Suprapubic skin (tissue), 4 donors: ENCODE data around the gene PRX. TPM values are rescaled to one million over a fixed set of nuclear protein-coding genes. Genes with fewer than 3 reads are reported as not detected.
A peak's percentile ranks its signal among the peaks of the same experiment; 100 is the strongest.
"Not testable (repeated sequence)": the region's sequence is repeated elsewhere in the genome, so short reads cannot be mapped to it uniquely, and the experiment has no call there.

Experiments used
- DNase-seq, 2 donors: peaks; one replicate each; pipeline ENCODE4 v3.0.0-alpha.2; 2019; ENCODE audit warnings: low spot score in 2 of 2
- H3K27ac ChIP-seq: fragments of 200-600 bp; sonication (generic); one replicate; pipeline ENCODE4 v1.5.1; 2019
- H3K27me3 ChIP-seq: fragments of 200-600 bp; sonication (generic); one replicate; pipeline ENCODE4 v1.5.1; 2019
- H3K36me3 ChIP-seq: fragments of 200-600 bp; sonication (generic); one replicate; pipeline ENCODE4 v1.5.1; 2019
- H3K4me1 ChIP-seq: fragments of 200-600 bp; sonication (generic); one replicate; pipeline ENCODE4 v1.5.1; 2019
- H3K4me3 ChIP-seq: fragments of 200-600 bp; sonication (generic); one replicate; pipeline ENCODE4 v1.5.1; 2019; ENCODE audit warnings: mild to moderate bottlenecking
- H3K9me3 ChIP-seq: fragments of 200-600 bp; sonication (generic); one replicate; pipeline ENCODE4 v1.5.1; 2019
- EP300 ChIP-seq: sonication (generic); formaldehyde crosslinking; IDR thresholded peaks from one replicate; pipeline ENCODE4 v1.6.1; 2017; ENCODE audit warnings: antibody characterized with exemption
- POLR2A ChIP-seq, 2 donors: fragments of 450-650 bp; IDR thresholded peaks; one replicate each; pipeline ENCODE4 v1.6.1; 2017; ENCODE audit warnings: antibody characterized with exemption in 2 of 2, mild to moderate bottlenecking in 2 of 2, moderate library complexity in 2 of 2
- POLR2AphosphoS5 ChIP-seq, 3 donors: sonication (generic); formaldehyde crosslinking; IDR thresholded peaks; one replicate each; pipeline ENCODE4 v1.6.1; 2017; ENCODE audit warnings: antibody characterized with exemption in 3 of 3
- WGBS: methylation state at CpG from one replicate; pipeline ENCODE4 v1.1.5; 2018; 5-methylcytosine and 5-hydroxymethylcytosine counted together
- total RNA-seq, 4 donors: library from RNA; depleted of rRNA; stranded (reverse); fragments of >200 nt; gene quantifications; one replicate each; pipeline ENCODE4 v1.1.0, GENCODE V29; 2016
- TF ChIP-seq, protein P1 (sequence below), 2 donors: fragments of 200-600 bp in 1 of 2; fragments of 450-650 bp in 1 of 2; sonication (generic) in 1 of 2; IDR thresholded peaks; one replicate each; pipeline ENCODE4 v1.5.1; 2016 to 2019; ENCODE audit warnings: antibody characterized with exemption in 2 of 2, mild to moderate bottlenecking in 1 of 2, moderate library complexity in 1 of 2

PRX gene
- total RNA-seq, 4 donors from 2014 or later = 4.1 to 7.3 (median 4.8) TPM

DNA sequence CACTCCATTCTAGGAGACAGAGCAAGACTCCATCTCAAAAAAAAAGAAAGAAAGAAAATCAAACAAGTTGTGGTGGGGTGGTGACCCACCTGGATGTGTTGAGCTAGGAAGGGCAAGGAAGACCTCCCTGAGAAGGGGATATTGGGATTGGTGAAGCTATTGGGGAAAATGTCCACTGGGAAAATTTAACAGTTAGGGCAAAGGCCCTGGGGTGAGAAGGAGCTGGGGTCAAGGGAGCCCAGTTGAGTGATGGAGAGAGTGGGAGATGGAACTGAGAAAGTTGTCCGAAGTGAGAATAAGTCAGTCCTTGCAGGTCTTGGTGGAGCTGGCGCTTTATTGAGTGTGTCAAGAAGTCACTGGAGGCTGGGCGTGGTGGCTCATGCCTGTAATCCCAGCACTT lies 25.1 kb upstream of the PRX start:
- WGBS = 90% methylated on average over 3 of the region's 3 CpGs
- DNase-seq = no peak
- TF ChIP-seq POLR2A (IDR thresholded peaks at IDR 0.05) (no peak), EP300 (no peak), POLR2AphosphoS5 (IDR thresholded peaks at IDR 0.05) (no peak)
- TF ChIP-seq, protein P1, sequence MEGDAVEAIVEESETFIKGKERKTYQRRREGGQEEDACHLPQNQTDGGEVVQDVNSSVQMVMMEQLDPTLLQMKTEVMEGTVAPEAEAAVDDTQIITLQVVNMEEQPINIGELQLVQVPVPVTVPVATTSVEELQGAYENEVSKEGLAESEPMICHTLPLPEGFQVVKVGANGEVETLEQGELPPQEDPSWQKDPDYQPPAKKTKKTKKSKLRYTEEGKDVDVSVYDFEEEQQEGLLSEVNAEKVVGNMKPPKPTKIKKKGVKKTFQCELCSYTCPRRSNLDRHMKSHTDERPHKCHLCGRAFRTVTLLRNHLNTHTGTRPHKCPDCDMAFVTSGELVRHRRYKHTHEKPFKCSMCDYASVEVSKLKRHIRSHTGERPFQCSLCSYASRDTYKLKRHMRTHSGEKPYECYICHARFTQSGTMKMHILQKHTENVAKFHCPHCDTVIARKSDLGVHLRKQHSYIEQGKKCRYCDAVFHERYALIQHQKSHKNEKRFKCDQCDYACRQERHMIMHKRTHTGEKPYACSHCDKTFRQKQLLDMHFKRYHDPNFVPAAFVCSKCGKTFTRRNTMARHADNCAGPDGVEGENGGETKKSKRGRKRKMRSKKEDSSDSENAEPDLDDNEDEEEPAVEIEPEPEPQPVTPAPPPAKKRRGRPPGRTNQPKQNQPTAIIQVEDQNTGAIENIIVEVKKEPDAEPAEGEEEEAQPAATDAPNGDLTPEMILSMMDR (IDR thresholded peaks at IDR 0.05) = no peak
- Histone ChIP-seq H3K27me3 (no peaks in the 10 kb centered on the region), H3K4me1 (peaks cover 27% of the 10 kb centered on the region), H3K4me3 (no peak overlapping the region), H3K9me3 (no peaks in the 10 kb centered on the region), H3K36me3 (peaks cover 21% of the 10 kb centered on the region), H3K27ac (no peak overlapping the region)

- Histone ChIP-seq H3K9me3 (no peaks in the 10 kb centered on the region), H3K4me3 (peak overlapping the region; percentile 53), H3K27me3 (no peaks in the 10 kb centered on the region), H3K36me3 (no peaks in the 10 kb centered on the region), H3K27ac (peak overlapping the region; percentile 95), H3K4me1 (peaks cover 25% of the 10 kb centered on the region)
- 3% methylated on average over 28 of the region's 50 CpGs for WGBS
- TF ChIP-seq POLR2A (IDR thresholded peaks at IDR 0.05) (peak in 1 of 2 donors; percentile 15), POLR2AphosphoS5 (IDR thresholded peaks at IDR 0.05) (peak in 1 of 3 donors; percentile 30)
- TF ChIP-seq, protein P1 (IDR thresholded peaks at IDR 0.05) = no peak
- peak; percentile 92 to 95 for DNase-seq
Measured at GRCh38 chr19:40433391-40434216, 20.4 kb upstream of the PRX start.

- DNase-seq, H3K36me3 ChIP-seq, H3K9me3 ChIP-seq, H3K27me3 ChIP-seq: not testable (repeated sequence)
- Histone ChIP-seq H3K4me1 (peaks cover 25% of the 10 kb centered on the region), H3K27ac (peak overlapping the region; percentile 95), H3K4me3 (peak overlapping the region; percentile 53)
- WGBS = 25% methylated on average over 7 of the region's 7 CpGs
Measured at GRCh38 chr19:40432760-40433159, 19.6 kb upstream of the PRX start.

- no peak overlapping the region for H3K27ac ChIP-seq
- H3K4me3 ChIP-seq = no peak overlapping the region
- no peaks in the 10 kb centered on the region for H3K27me3 ChIP-seq
- H3K36me3 ChIP-seq = no peaks in the 10 kb centered on the region
- H3K9me3 ChIP-seq = no peaks in the 10 kb centered on the region
- H3K4me1 ChIP-seq = peaks cover 26% of the 10 kb centered on the region
- TF ChIP-seq EP300 = no peak
- no peak for TF ChIP-seq POLR2AphosphoS5 (IDR thresholded peaks at IDR 0.05)
- TF ChIP-seq, protein P1 (IDR thresholded peaks at IDR 0.05) = no peak
- no peak for TF ChIP-seq POLR2A (IDR thresholded peaks at IDR 0.05)
- DNase-seq = no peak
- WGBS = 87% methylated on average over 3 of the region's 3 CpGs
Measured at GRCh38 chr19:40431698-40432097, 18.5 kb upstream of the PRX start.

DNA sequence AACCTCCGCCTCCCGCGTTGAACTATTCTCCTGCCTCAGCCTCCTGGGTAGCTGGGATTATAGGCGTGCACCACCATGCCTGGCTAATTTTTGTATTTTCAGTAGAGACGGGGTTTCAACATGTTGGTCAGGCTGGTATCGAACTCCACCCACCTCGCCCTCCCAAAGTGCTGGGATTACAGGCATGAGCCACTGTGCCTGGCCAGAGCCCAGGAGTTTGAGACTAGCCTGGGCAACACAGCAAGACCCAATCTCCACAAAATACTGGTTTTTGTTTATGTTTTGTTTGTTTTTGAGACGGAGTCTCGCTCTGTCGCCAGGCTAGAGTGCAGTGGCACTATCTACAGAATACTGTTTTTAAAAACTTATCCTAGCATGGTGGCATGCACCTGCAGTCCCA lies 17.1 kb upstream of the PRX start:
- H3K4me1 ChIP-seq = peaks cover 33% of the 10 kb centered on the region
- not testable (repeated sequence) for H3K4me3 ChIP-seq, H3K9me3 ChIP-seq, DNase-seq, H3K27me3 ChIP-seq, H3K36me3 ChIP-seq, H3K27ac ChIP-seq
- 85% methylated on average over 8 of the region's 10 CpGs for WGBS

- not testable (repeated sequence) for H3K27ac ChIP-seq, H3K36me3 ChIP-seq, H3K27me3 ChIP-seq, DNase-seq, H3K9me3 ChIP-seq, H3K4me3 ChIP-seq
- peaks cover 35% of the 10 kb centered on the region for H3K4me1 ChIP-seq
- WGBS = 86% methylated on average over 7 of the region's 7 CpGs
Measured at GRCh38 chr19:40428197-40428596, 15.0 kb upstream of the PRX start.
